Ovary (tissue), 3 donors: Measurements from ENCODE around the gene TTC36.

Source experiments
- POLR2A ChIP-seq: fragments of 450-650 bp; IDR thresholded peaks from one replicate; pipeline ENCODE4 v1.6.1; 2017; ENCODE audit warnings: antibody characterized with exemption, mild to moderate bottlenecking, moderate library complexity
- TF ChIP-seq, protein P1 (sequence below), 3 donors: fragments of 450-650 bp in 2 of 3; fragments of 200-600 bp in 1 of 3; IDR thresholded peaks; one replicate each; pipeline versions ENCODE4 v1.5.1 to v1.8.0; 2016 to 2022; ENCODE audit warnings: antibody characterized with exemption in 3 of 3, mild to moderate bottlenecking in 1 of 3
- donor health status: DM: no; HTN: no; CAD: no.

DNA sequence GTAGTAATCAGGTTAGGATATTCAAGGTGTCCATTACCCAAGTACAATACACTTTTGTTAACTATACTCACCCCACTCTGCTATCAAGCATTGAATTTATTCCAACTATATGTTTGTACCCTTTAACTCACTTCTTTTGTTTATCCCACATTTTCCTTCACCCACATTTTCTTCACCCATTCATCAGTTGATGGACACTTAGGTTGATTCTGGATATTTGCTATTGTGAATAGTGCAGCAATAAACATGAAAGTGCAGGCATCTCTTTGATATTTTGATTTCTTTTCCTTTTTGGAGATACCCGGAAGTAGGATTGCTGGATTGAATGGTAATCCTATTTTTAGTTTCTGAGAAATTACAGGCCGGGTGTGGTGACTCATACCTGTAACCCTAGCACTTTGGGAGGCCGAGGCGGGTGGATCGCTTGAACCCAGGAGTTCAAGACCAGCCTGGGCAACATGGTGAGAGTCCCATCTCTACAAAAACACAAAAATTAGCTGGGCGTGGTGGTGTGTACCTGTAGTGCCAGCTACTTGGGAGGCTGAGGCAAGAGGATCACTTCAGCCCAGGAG lies 10.2 kb downstream of the TTC36 start:
- TF ChIP-seq, protein P1, sequence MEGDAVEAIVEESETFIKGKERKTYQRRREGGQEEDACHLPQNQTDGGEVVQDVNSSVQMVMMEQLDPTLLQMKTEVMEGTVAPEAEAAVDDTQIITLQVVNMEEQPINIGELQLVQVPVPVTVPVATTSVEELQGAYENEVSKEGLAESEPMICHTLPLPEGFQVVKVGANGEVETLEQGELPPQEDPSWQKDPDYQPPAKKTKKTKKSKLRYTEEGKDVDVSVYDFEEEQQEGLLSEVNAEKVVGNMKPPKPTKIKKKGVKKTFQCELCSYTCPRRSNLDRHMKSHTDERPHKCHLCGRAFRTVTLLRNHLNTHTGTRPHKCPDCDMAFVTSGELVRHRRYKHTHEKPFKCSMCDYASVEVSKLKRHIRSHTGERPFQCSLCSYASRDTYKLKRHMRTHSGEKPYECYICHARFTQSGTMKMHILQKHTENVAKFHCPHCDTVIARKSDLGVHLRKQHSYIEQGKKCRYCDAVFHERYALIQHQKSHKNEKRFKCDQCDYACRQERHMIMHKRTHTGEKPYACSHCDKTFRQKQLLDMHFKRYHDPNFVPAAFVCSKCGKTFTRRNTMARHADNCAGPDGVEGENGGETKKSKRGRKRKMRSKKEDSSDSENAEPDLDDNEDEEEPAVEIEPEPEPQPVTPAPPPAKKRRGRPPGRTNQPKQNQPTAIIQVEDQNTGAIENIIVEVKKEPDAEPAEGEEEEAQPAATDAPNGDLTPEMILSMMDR (IDR thresholded peaks at IDR 0.05) = no peak
- TF ChIP-seq POLR2A = no peak
